HG03354 (cell line): ENCODE results near the gene MPC1L.
"Not testable (repeated sequence)": the region's sequence is repeated elsewhere in the genome, so short reads cannot be mapped to it uniquely, and the experiment has no call there.

Experiments
- ATAC-seq: cut with Tn5 transposase; IDR thresholded peaks from one replicate; pipeline ENCODE4 v1.9.1; 2021; ENCODE audit warnings: mild to moderate bottlenecking; ENCODE audit not compliant: unreplicated experiment, poor library complexity, severe bottlenecking

MPC1L gene

DNA sequence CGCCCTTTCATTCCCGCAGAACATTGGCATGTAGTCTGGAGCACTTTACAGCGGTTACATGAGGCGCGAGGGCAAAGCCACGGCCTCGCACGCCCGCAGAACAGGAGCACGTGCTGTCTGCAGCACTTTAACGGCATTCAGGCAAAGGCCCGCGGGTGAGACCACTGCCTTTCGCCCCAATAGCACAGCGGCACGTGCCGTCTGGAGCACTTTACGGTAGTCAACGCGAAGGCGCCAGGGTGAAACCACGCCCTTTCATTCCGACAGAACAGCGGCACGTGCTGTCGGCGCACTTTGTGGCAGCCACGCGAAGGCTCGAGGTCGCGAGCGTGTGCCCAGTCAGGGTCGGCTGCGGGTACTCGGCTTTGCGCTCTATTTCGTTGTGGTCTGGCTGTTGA lies at the start of gene MPC1L:
TSS of gene MPC1L (plus strand) at position 290 of the 398 bp plus-strand sequence. CDS start 138 bp downstream, outside the sequence.
- ATAC-seq: no peak

GRCh38 chrX:40573763-40574162 lies 49.5 kb upstream of the MPC1L start:
- ATAC-seq: no peak

DNA sequence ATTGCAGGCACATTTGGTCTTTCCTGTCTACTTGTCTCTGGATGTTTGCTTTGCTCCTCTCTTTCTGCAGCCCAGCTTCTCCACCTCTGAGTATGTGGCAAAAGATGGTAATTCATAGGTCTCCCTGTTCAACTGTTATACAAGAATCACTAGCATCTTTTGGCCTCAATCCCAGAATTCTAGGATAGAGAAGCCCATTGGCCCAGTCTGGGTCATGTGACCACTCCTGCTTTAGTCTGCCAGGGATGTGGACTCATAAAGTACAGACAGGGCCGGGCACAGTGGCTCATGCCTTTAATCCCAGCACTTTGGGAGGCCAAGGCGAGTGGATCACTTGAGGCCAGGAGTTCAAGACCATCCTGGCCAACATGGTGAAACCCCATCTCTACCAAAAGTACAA lies 47.8 kb upstream of the MPC1L start:
- ATAC-seq: not testable (repeated sequence)

GRCh38 chrX:40576291-40576690 lies 46.9 kb upstream of the MPC1L start:
- no peak for ATAC-seq

DNA sequence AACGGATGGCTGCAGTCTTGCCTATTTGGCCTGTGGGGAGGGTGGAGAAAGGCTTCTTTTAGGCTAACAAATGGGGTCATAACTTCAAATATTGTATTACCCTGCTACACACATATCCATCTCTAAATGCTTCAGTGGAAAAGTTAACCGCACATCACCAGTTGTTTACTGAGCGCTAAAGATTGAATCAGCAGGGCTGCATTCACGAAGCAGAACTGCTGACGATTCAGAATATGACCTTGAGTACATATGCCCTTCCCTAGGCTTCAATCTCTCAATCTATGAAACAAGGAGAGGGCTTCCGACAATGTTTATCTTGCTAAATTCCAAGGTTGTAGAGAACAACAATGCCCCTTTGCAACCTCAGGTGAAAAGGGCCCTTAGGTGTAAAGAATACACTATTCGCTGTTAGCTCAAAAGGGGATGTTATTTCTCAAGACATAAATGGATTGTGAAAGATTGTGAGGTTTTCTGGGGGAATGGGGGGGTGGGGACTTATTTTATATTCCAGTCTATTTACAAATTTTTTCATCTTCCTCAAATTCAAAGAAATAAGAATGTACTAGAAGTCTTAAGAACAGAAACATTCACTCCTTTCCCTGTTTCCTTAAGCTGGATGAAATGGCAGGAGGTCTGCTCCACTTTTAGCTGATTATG lies 45.1 kb upstream of the MPC1L start:
- no peak for ATAC-seq

- no peak for ATAC-seq
Observed at GRCh38 chrX:40579141-40579540, 44.1 kb upstream of the MPC1L start.

GRCh38 chrX:40579900-40580536 lies 43.2 kb upstream of the MPC1L start:
- peak; percentile 54 for ATAC-seq

GRCh38 chrX:40580537-40581335 lies 42.5 kb upstream of the MPC1L start, which contains the start of gene ATP6AP2:
Gene ATP6AP2, plus strand, starts transcription at chrX:40580970. Its CDS starts 96 bp downstream, at chrX:40581066.
- ATAC-seq: peak; percentile 96

GRCh38 chrX:40581336-40581920 lies 41.8 kb upstream of the MPC1L start:
- ATAC-seq: peak; percentile 9

GRCh38 chrX:40582178-40582577 lies 41.0 kb upstream of the MPC1L start:
- ATAC-seq: not testable (repeated sequence)

- ATAC-seq: no peak
Observed at GRCh38 chrX:40582811-40583210, 40.4 kb upstream of the MPC1L start.

DNA sequence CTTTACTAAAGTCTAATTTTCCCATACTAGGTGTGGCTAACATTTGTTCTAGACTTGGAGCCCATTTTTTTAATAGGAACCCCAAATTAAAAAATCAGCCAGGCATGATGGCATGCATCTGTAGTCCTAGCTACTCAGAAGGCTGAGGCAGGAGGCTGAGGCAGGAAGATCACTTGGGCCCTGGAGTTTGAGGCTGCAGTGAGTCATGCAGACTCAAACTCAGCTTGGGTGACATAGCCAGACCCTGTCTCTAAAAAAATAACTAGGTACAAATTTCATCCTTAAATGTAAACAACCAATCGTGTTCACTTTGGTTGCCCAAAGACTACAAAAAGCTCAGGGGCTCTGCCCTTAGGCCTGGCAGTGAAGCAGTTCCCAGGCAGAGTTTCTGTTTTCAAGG lies 35.6 kb upstream of the MPC1L start:
- ATAC-seq: not testable (repeated sequence)

DNA sequence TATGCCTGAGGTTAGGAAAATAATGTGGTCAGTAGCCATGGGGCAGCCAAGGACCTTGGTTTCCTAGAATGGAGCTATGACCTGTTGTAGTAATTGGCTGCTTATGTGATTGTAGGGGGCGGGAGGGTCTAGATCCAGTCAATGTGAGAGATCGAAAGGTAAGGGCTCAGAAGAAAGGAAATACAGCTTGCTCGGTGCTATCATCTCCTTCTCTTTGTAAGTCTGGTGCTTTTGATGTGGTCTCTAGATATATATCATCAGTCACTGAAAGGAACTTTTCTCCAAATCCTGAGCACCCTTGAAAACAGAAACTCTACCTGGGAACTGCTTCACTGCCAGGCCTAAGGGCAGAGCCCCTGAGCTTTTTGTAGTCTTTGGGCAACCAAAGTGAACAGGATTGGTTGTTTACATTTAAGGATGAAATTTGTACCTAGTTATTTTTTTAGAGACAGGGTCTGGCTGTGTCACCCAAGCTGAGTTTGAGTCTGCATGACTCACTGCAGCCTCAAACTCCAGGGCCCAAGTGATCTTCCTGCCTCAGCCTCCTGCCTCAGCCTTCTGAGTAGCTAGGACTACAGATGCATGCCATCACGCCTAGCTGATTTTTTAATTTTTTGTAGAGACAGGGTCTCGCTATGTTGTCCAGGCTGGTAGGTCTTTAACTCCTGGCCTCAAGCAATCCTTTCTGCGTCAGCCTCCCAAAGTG lies 33.5 kb upstream of the MPC1L start:
- ATAC-seq: not testable (repeated sequence)

- ATAC-seq: no peak
Observed at GRCh38 chrX:40603446-40603845, 19.8 kb upstream of the MPC1L start.

DNA sequence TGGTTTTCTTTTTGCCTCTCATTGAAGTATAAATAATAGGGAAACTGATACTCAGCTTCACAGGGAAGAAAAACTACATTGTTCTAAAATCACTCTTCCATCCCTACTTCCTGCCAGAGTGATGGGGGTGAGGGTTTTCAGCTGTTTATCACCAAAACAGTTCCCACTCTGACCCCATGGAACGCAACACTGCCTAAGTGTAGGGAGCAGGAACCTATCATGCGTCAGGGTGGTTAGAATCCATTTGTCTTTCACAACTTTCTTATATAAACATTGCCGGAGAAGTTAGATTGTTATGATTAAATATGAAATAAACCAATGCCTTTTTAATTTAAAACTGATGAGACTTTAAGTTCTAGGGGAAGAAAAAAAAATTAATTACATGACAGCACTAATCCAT lies 15.8 kb upstream of the MPC1L start:
- ATAC-seq: no peak

DNA sequence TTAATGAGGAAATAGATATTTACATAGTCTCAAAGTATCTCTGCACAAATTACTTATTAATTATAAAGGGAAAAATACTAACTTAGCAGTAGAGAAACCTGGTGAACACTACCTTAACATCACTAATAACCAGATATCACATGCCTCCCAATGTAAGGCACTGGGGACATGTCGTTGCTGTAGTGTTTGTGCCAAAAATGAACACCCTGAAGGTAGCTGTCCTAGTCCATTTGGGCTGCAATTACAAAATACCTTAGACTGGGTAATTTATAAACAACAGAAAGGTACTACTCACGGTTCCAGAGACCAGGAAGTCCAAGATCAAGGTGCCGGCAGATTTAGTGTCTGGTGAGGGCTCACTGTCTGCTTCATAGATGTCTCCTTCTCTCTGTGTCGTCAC lies 10.7 kb upstream of the MPC1L start:
- ATAC-seq: no peak

GRCh38 chrX:40615976-40616375 lies 7.3 kb upstream of the MPC1L start:
- no peak for ATAC-seq

GRCh38 chrX:40617566-40617965 lies 5.7 kb upstream of the MPC1L start:
- no peak for ATAC-seq

DNA sequence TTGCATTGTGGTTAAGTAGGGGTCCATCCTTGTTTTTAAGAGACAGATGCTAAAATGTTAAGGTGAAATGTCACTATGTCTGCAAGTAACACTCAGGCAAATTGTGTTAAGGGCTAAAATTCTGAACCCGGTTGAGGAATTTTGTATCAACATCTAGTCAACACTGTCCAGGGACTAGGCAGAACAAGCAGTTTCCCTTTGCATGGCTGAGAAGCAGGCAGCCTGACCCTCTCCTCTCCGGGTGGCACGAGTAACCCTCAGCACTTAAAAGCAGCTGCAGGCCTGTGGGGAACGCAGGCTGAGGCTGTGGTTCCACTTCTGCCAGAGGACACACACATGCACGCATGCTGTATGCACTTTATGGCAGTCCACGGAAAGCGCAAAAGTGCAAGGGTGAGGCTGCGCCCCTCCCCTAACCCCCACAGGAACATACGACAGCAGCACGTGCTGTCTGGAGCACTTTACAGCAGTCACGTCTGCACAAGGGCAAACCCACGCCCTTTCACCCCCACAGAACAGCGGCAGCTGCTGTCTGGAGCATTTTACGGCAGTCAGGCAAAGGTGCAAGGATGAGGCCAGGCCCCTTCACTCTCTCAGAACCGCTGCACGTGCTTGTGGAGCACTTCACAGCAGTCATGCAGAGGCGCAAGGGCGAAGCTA lies 619 bp upstream of the MPC1L start:
- ATAC-seq: no peak
